Islet precursor cell (in vitro differentiated cells): ENCODE measurements around the gene VPS51.
"Not testable (repeated sequence)": the region's sequence is repeated elsewhere in the genome, so short reads cannot be mapped to it uniquely, and the experiment has no call there.

Source experiments
- DNase-seq: peaks from one replicate; pipeline ENCODE4 v3.0.0-alpha.2; 2018

VPS51 gene

DNA sequence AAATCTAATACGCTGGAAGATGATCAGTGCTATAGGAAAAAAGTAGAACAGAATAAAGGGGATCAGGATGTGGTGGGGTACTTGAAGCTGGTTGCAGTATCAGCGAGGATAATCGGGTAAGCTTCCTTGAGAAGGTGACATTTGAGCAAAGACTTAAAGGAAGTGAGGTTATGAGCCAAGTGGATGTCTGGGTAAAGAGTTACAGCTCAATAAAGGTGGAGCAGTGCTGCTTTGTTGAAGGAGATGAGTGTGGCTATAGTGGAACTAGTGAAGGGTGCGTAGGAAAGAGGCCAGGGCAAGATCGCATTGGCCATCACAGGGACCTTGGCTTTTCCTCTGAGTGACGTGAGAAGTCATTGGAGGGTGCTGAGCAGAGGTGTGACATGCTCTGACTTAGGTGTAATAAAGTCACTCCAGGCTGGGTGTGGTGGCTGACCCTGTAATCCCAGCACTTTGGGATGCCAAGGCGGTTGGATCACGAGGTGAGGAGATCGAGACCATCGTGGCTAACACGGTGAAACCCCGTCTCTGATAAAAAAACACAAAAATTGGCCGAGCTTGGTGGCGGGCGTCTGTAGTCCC is 40.6 kb downstream of the VPS51 start:
- DNase-seq: peak; percentile 29

GRCh38 chr11:65141896-65142494 is 46.0 kb downstream of the VPS51 start:
- DNase-seq: no peak

GRCh38 chr11:65147352-65148075 is 51.5 kb downstream of the VPS51 start:
- DNase-seq: no peak

DNA sequence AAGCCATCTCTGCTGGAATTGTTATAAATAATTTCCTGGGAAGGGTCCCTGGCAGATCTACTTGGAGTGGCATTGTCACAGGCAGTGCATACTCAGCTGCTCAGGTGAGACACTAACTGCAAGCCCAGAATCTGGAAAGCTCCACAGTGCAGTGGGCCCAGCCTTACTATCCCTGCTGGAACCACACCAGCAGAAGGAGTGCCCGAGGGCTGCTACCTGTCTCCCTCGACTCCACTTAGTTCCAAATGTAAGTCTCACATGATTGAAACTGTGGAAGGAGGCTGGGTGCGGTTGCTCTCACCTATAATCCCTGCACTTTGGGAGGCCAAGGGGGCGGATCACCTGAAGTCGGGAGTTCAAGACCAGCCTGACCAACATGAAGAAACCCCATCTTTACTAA is 52.6 kb downstream of the VPS51 start:
- no peak for DNase-seq

GRCh38 chr11:65150131-65150508 is 54.1 kb downstream of the VPS51 start:
- not testable (repeated sequence) for DNase-seq

- peak; percentile 75 for DNase-seq
Observed at GRCh38 chr11:65150509-65151299, 54.7 kb downstream of the VPS51 start.

- no peak for DNase-seq
Observed at GRCh38 chr11:65151331-65151899, 55.4 kb downstream of the VPS51 start.

GRCh38 chr11:65152122-65152521 is 56.1 kb downstream of the VPS51 start:
- no peak for DNase-seq

GRCh38 chr11:65156256-65156655 is 60.2 kb downstream of the VPS51 start:
- no peak for DNase-seq

GRCh38 chr11:65156926-65157325 is 60.9 kb downstream of the VPS51 start:
- no peak for DNase-seq

- DNase-seq: no peak
Observed at GRCh38 chr11:65157336-65157735, 61.3 kb downstream of the VPS51 start.

GRCh38 chr11:65159012-65159411 is 63.0 kb downstream of the VPS51 start:
- DNase-seq: no peak

- DNase-seq: no peak
Observed at GRCh38 chr11:65160643-65161042, 64.6 kb downstream of the VPS51 start.
